ENCODE measurements around the gene PDK2.
A peak's percentile ranks its signal among the peaks of the same experiment; 100 is the strongest.

PDK2 gene

DNA sequence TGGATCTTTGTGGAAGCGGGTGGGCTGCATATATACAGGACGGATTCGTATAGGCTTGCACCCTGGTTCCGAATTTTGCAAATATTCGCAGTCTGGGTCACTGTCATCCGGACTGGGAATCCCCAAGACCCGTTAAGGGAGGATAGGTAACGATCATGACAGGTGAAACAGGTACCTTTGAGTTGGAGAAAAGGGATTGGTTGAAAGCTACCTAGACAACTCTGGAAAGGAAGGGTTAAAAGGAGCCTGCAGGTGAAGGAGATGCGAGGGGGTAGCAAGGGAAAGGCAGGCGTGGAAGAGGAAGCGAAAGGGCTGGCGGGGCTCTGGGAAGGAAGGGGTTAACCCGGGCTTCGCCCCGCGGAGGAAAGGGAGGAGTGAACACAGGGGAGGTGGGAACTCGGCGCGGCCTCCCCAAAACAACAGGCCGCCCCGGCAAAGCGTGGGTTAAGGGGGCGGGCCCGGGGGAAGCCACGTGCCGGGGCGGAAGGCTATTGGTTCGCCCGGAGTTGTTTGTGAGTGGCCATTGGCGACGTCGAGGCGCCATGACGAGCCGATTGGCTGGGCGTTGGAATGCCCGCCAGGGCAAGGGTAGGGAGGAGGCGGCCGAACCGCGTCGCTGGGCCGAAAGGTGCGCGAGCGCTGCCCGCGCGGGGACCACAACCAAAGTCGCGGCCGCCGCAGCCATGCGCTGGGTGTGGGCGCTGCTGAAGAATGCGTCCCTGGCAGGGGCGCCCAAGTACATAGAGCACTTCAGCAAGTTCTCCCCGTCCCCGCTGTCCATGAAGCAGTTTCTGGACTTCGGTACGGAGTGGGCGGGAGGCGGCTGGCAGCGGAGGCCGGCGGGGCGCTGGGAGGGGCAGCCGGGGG, at the start of gene PDK2:
TSS of gene PDK2 (plus strand) at position 599 of the 867 bp plus-strand sequence. CDS start at position 684, 85 bp downstream.
- DNase-seq, result peak; percentile 75 to 98 (median 94)

DNA sequence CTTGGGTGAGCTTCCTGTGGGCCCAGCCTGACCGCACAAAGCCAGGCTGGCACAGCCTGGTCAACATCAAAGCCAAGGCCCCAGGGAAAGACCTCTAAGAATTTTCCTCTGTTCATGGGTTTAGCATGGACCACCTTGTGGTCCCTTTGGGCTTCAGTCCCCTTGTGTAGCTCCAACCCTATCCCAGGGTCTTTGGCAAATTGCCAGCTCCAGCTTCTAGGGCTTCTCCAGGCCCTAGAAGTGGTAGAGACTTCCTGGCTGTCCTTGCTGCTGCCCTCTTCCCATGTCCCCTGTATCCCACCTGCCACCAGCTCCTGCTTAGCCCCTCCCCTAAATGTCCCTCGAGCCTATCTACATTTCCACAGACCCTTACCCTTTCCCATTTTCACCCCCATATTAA, 49.0 kb upstream of the PDK2 start:
- no peak for DNase-seq

DNA sequence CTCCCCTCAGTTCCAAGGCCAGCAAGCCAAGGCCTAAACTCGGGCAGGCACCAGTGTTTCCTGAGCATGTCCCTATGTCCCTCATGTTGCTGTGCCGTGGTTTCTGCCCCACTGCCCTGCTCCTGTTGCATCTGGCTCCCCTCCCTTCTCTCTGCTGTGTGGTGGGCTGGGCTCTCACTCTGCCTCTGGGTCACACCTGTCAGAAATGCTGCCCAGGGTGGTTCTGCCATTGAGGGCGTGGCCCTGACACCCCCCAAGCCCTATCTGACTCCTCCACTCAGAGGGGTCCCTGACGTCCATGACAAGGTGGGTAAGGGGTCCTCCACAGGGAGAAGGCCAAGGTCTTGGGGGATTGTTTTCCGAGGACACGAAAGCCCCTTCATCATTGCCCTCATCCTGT, 48.5 kb upstream of the PDK2 start:
- DNase-seq, result no peak

GRCh38 chr17:50047083-50047482, 48.1 kb upstream of the PDK2 start:
- DNase-seq, result no peak

DNA sequence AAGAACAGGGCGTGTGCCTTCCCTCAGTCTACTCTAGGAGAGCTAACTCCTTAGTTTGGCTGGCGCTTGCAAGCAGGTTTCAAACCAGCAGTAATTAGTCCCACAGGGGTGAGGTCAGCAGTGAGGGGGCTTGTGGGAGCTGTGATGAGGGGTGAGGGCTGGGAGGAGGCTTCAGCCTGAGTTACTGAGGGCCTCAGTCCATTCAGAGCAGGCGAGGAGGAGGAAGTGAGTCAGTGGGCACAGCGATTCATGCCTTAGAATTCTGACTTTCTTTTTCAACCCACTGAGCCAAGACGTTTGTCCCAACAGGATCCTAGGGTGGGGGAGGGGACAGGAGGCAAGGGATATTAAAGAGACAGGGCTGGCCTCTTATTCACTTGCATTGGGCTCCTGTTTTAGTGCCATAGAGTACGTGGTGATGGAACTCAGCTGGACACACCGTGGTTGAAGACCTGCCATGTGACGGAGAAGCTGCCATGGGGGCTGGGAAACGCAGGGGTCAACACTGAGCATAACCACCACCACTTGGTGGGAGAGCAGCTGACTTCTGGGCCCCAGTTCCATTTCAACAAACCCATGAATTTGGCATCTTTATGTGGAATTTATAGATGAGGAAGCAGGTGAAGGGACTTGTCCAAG, 47.5 kb upstream of the PDK2 start:
- no peak for DNase-seq

DNA sequence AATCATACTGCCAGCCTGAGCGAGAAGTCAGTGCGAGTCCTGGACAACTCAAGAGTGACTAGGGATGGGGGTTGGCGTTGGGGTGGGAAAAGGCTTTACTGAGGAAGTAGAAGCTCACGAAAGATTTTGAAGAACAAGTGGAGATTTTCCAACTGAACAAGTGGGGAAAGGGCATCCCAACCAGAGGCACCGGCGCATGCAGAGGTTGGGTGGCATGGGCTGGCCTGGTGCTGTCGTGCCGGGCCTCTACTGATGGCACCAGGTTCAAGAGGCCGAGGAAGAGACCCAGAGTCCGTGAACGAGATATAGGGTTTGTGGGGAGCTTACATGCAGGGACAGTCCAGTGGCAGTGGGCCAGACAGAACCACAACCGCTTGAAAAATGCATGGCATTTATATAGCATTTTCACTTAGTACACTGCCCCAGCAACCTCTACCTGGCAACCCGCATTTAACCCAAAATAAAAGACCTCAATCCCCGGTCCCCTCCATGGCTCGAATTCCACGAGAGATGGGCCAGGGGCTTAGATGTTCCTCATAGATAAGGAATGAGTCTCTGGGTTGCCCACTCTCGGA, 46.9 kb upstream of the PDK2 start:
- DNase-seq, result no peak

GRCh38 chr17:50048988-50049387, 46.2 kb upstream of the PDK2 start:
- DNase-seq, result no peak

DNA sequence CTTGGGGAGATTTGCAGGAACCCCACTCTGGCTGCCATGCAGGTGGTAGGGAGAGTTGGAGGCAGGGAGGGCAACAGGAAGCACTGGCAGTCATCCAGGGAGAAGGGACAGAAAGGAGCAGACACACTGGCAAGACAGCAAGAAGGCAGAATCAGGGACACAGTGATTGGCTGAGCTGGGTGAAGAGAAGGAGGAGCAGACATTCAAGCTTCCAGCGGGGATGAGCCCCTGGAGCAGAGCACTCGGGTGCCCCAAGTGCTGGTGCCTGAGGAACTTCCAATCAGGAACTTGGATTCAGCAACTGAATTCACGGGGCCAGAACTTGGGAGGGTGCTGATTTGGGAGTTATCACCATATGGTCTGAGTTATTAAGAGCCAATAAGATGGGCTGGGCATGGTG, 45.5 kb upstream of the PDK2 start:
- no peak for DNase-seq

- no peak for DNase-seq
Measured at GRCh38 chr17:50050431-50051032, 44.6 kb upstream of the PDK2 start.

DNA sequence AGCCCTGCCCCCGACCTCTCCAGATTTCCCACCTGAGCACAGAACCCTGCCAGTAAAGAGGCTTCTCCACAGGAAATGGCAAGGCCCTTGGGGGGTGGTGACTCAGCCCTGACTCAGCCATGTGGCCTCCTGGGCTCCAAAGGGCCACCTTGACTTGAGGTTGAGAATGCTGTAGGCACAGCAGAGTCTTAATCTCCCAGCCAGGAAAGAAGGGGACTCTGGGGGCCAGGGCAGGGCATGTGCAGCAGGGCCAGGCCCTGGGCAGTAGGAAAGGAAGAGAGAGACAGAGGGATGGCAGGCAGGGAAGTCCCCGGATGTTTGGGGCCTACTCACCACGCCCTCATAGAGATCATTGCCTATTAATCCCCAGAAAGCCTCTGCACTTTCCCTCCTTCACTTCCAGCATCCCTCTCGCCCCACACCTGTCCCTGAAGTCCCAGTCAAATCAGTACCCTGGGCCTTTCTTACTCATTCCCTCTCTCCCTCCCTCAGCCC, 44.0 kb upstream of the PDK2 start:
- DNase-seq, result no peak

DNA sequence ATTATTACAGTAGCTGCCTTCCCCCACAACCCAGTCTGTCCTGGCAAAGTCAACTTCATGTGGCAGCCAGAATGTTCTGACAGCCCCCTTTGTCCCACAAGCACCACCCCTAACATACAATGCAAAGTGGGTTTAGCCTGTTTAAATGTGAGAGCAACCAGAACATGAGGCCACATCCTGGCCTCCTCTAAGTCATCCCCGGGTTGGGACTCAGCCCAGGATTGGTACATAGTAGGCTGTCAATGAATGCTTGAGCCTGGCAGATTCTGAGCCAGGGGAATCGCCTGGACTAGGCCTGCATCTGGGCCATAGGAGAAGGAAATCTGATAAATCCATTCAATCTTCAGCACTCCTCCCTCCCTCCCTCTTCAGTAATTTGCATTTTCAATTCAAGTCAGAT, 43.5 kb upstream of the PDK2 start:
- DNase-seq, result no peak

DNA sequence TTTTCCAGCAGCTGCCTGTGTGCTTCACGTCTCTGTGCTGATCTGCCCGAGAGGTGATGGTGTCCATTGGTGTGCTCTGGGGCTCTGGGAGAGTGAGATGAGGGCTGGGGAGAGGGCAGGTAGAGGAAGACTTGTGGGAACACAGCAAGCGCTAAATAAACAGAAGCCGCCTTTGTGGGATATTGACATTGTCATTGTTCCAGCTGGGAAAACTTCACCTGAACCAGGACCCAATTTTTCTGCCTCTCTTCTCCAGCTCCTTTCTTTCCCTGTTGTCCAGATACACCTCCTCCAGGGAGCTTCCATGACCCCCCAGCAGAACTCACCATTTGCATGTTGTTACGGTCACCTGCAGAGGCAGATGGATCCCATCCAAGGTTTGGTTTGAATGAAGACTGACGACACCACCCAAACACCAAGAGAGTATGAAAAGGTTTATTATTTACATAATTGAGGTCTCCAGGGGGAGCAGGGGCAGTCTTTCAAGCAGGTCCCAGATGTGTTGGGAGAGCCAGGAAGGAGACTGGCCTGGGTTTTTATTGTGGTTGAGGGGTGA, 42.8 kb upstream of the PDK2 start:
- no peak for DNase-seq

GRCh38 chr17:50052822-50053653, 42.1 kb upstream of the PDK2 start:
- no peak for DNase-seq

DNA sequence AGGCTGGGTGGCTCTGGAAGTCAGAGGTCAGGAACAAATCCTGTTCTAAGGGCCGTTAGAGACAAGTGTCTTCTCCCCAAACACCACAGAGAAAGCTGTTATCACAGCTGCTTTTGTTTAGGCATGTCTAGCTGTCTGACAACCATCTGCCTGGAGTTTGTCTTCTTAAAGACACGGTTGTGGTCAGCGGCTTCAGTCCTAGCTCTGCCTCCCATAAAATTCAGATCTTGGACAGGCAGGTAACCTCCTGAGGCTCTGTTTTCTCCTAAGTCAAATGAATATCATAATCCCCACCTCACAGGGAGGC, 41.5 kb upstream of the PDK2 start:
- DNase-seq, result no peak

DNA sequence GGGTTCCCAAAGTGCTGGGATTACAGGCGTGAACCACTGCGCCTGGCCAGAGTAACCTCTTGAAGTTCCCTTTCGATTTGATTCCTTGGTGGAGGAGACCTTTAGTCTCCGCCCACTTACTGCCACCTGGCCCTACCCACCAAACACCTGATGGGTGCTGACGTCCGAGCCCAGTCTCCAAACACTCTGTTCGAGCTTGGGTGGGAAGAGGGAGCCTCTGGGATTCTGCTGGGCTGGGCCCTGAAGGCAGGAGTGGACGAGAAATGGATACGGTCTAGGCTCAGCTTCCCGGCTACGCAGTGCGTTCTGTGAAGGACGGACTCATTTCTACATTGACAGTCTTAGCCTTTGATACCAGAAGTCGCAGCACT, 40.1 kb upstream of the PDK2 start:
- peak in 23 of 56 donors; percentile 4 to 54 (median 23) for DNase-seq

DNA sequence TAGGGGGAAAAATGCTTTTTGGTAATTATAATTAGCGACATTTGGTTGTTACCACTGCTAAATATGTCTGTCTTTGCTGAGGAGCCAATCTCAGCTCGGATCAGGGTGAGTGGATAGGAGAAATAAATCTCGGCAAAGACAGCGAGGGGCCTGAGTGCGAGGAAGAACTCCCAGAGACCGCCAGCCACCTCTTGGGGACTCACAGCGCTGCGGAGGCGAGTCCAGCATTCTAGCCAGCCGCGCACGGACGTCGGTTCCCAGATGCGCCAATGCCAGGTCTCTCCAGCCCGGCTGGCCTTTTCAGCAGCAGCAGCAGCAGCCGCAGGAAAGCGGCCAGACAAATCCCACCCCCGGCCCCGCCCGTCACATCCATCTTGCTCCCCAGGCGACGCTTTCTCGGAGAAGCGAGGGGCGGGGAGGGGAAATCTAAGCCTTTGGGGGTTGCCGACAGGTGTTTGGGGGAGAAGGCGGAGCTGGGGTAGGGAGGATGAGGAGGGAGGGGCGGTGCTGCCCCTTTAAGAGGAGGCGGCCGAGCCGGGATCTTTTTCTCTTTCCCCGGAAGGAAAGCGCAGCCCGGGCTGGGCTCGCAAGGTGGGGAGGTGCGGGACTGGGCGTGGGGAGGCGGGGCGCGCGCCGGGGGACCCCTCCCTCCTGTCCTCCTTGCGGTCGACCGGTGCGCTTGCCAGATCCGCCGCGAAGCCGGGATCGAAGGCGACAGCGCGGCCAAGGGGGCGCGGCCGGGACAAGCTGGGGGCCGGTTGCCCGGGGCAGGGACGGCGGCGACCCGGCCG, 39.5 kb upstream of the PDK2 start, which contains the start of gene ITGA3:
TSS of gene ITGA3 (plus strand) at position 685 of the 791 bp plus-strand sequence. CDS start 330 bp downstream, outside the sequence.
- peak in 49 of 56 donors; percentile 10 to 90 (median 64) for DNase-seq

GRCh38 chr17:50056217-50056960, 38.8 kb upstream of the PDK2 start:
- peak in 39 of 56 donors; percentile 2 to 77 (median 34) for DNase-seq

DNA sequence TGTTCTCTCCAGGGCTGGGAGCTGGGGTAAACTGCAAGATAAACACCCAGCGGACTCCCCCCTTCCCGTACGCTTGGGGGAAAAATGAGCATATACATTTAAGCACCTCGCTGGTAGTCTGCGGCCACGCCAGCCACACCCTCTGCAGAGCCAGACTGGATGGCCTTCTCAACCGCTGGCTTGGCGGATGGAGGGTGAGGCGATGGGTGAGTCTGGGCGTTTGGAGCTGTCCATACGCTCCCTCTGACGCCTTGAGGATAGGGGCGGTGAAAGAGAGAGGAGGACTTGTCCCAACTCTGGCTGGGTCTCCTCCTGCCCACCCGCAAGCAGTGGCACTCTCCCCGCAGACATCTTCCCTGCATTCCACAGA, 38.2 kb upstream of the PDK2 start:
- no peak for DNase-seq

DNA sequence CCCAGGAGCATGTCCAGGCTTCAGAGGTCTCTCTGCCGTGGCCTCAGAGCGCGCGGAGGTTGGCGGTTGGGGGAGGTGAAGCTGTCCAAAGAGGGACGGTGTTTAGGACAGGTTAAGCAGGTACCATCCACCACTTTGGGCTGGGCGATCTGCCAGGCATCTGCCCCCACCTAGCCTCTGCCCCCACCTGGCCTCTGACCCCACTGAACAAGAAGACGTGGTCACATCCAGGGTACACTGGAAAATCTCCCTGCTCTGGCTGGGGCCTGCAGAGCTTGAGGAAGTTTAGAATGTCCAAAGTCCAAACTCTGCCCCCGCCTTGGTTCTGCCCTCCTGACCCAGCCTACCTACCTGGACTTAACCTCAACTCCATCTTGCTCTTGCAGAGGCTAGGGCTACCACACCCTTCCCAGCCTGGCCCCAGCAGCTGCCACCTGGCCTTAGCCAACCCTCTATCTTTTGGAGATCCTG, 37.6 kb upstream of the PDK2 start:
- DNase-seq, result no peak

Measured in nucleus accumbens (tissue), 56 donors.